Measurements from ENCODE around the gene CAMKV. TPM values are rescaled to one million over a fixed set of nuclear protein-coding genes. Genes with fewer than 3 reads are reported as not detected.

CAMKV gene
- total RNA-seq, 1 donor = not detected

GRCh38 chr3:49880581-49881315 lies 11.0 kb upstream of the CAMKV start:
- DNase-seq (ENCODE audit: insufficient read length, low spot score, missing footprints) = no peak
- Histone ChIP-seq H3K27ac (ENCODE audit: low read depth, low read length) (no peak overlapping the region), H4K20me1 (ENCODE audit: insufficient read depth, low read length) (no peaks in the 10 kb centered on the region), H3K79me2 (ENCODE audit: insufficient read depth, low read length) (no peaks in the 10 kb centered on the region), H3K36me3 (ENCODE audit: insufficient read depth, low read length) (no peaks in the 10 kb centered on the region), H3K4me2 (ENCODE audit: insufficient read depth, low read length) (no peak overlapping the region), H3K27me3 (ENCODE audit: insufficient read depth, low read length) (peaks cover 15% of the 10 kb centered on the region), H2AFZ (ENCODE audit: low read length) (no peak overlapping the region), H3K4me3 (ENCODE audit: insufficient read depth, low read length) (no peak overlapping the region), H3K4me1 (ENCODE audit: insufficient read depth, low read length) (no peaks in the 10 kb centered on the region), H3K9me3 (ENCODE audit: low read depth, low read length) (no peaks in the 10 kb centered on the region)
- no peak for TF ChIP-seq CTCF (IDR thresholded peaks at IDR 0.05; ENCODE audit: extremely low read depth, low read depth, low read length)

- TF ChIP-seq CTCF (IDR thresholded peaks at IDR 0.05; ENCODE audit: extremely low read depth, low read depth, low read length) = no peak
- H3K4me2 ChIP-seq (ENCODE audit: insufficient read depth, low read length) = no peak overlapping the region
- no peak for DNase-seq (ENCODE audit: insufficient read length, low spot score, missing footprints)
- no peak overlapping the region for H3K4me3 ChIP-seq (ENCODE audit: insufficient read depth, low read length)
- H3K36me3 ChIP-seq (ENCODE audit: insufficient read depth, low read length) = no peaks in the 10 kb centered on the region
- no peaks in the 10 kb centered on the region for H4K20me1 ChIP-seq (ENCODE audit: insufficient read depth, low read length)
- no peak overlapping the region for H3K27ac ChIP-seq (ENCODE audit: low read depth, low read length)
- no peaks in the 10 kb centered on the region for H3K79me2 ChIP-seq (ENCODE audit: insufficient read depth, low read length)
- H3K4me1 ChIP-seq (ENCODE audit: insufficient read depth, low read length) = no peaks in the 10 kb centered on the region
- H3K27me3 ChIP-seq (ENCODE audit: insufficient read depth, low read length) = peaks cover 15% of the 10 kb centered on the region
- H3K9me3 ChIP-seq (ENCODE audit: low read depth, low read length) = no peaks in the 10 kb centered on the region
- H2AFZ ChIP-seq (ENCODE audit: low read length) = no peak overlapping the region
Measured at GRCh38 chr3:49879721-49880120, 10.0 kb upstream of the CAMKV start.

GRCh38 chr3:49878686-49879085 lies 9.0 kb upstream of the CAMKV start:
- Histone ChIP-seq H2AFZ (ENCODE audit: low read length) (no peak overlapping the region), H3K4me3 (ENCODE audit: insufficient read depth, low read length) (no peak overlapping the region), H3K4me1 (ENCODE audit: insufficient read depth, low read length) (no peaks in the 10 kb centered on the region), H3K9me3 (ENCODE audit: low read depth, low read length) (no peaks in the 10 kb centered on the region), H3K36me3 (ENCODE audit: insufficient read depth, low read length) (no peaks in the 10 kb centered on the region), H3K4me2 (ENCODE audit: insufficient read depth, low read length) (no peak overlapping the region), H3K27me3 (ENCODE audit: insufficient read depth, low read length) (peaks cover 15% of the 10 kb centered on the region), H4K20me1 (ENCODE audit: insufficient read depth, low read length) (no peaks in the 10 kb centered on the region), H3K27ac (ENCODE audit: low read depth, low read length) (no peak overlapping the region), H3K79me2 (ENCODE audit: insufficient read depth, low read length) (no peaks in the 10 kb centered on the region)
- no peak for TF ChIP-seq CTCF (IDR thresholded peaks at IDR 0.05; ENCODE audit: extremely low read depth, low read depth, low read length)
- no peak for DNase-seq (ENCODE audit: insufficient read length, low spot score, missing footprints)

GRCh38 chr3:49877716-49878115 lies 8.0 kb upstream of the CAMKV start:
- Histone ChIP-seq H3K36me3 (ENCODE audit: insufficient read depth, low read length) (no peaks in the 10 kb centered on the region), H3K4me1 (ENCODE audit: insufficient read depth, low read length) (no peaks in the 10 kb centered on the region), H3K27me3 (ENCODE audit: insufficient read depth, low read length) (peaks cover 14% of the 10 kb centered on the region), H3K4me2 (ENCODE audit: insufficient read depth, low read length) (no peak overlapping the region), H3K79me2 (ENCODE audit: insufficient read depth, low read length) (no peaks in the 10 kb centered on the region), H3K27ac (ENCODE audit: low read depth, low read length) (no peak overlapping the region), H3K9me3 (ENCODE audit: low read depth, low read length) (no peaks in the 10 kb centered on the region), H2AFZ (ENCODE audit: low read length) (no peak overlapping the region), H4K20me1 (ENCODE audit: insufficient read depth, low read length) (no peaks in the 10 kb centered on the region), H3K4me3 (ENCODE audit: insufficient read depth, low read length) (no peak overlapping the region)
- DNase-seq (ENCODE audit: insufficient read length, low spot score, missing footprints) = no peak
- TF ChIP-seq CTCF (IDR thresholded peaks at IDR 0.05; ENCODE audit: extremely low read depth, low read depth, low read length) = no peak
